ENCODE results near the gene RLIM.
"Not testable (repeated sequence)": the region's sequence is repeated elsewhere in the genome, so short reads cannot be mapped to it uniquely, and the experiment has no call there.

The RLIM gene, protein sequence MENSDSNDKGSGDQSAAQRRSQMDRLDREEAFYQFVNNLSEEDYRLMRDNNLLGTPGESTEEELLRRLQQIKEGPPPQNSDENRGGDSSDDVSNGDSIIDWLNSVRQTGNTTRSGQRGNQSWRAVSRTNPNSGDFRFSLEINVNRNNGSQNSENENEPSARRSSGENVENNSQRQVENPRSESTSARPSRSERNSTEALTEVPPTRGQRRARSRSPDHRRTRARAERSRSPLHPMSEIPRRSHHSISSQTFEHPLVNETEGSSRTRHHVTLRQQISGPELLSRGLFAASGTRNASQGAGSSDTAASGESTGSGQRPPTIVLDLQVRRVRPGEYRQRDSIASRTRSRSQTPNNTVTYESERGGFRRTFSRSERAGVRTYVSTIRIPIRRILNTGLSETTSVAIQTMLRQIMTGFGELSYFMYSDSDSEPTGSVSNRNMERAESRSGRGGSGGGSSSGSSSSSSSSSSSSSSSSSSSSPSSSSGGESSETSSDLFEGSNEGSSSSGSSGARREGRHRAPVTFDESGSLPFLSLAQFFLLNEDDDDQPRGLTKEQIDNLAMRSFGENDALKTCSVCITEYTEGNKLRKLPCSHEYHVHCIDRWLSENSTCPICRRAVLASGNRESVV

DNA sequence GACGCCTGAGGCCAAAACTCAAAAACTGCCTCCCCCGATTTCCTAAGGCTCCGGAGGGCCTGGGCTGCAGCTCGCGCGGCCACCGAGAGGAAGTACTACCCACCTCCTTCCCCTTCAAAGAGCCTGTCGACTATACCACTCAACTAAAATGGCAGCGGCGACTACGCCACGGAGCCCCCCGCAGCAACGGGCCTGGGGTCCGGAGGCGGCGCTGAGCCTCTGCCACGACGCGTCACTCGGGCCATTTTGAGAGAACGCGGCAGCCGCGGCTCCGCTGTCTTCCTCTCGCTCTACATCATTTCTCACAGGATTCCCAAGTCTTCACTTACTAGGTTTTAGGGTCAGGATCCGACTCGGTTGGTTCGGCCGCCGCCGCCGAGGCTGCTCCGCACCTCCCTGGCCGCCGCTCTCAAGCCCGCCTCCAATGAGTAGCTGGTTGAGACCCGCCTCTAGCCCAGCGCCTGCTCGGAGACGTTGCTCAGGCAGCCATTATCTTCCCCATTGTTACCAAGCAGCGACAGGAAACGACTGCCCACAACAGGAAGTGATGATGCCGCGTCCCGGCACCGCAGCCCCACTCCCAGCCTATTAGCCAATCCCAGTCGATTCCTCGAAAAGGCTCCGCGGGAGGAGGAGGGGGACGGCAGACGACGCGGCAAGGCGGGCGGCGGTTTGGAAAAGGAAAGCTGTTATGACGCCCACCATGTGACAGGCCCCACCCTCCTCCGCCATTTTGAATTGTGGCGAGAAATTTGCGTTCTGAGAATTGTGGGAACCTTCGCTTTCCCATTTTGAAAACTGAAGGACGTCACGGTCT is at the start of gene RLIM:
TSS of gene RLIM (minus strand) at position 532 of the 817 bp plus-strand sequence. CDS start 18,647 bp downstream, outside the sequence.
- H3K9me3 ChIP-seq (replicated peaks in 1 of 11), result peaks cover 5 to 18% (median 12%) of the 10 kb centered on the region in 11 experiments; a peak in 10 of 22 replicates
- peaks cover 0 to 36% (median 19%) of the 10 kb centered on the region in 11 experiments; a peak in 13 of 22 replicates for H4K20me1 ChIP-seq
- TF ChIP-seq Cebpa-rat (IDR thresholded peaks at IDR 0.05), result no peak
- peak within 1 kb of the TSS; percentile 93 to 100 (median 99) for H3K27ac ChIP-seq
- peaks cover 0 to 11% (median 0%) of the 10 kb centered on the region in 10 experiments; a peak in 7 of 20 replicates for H3K4me1 ChIP-seq
- peaks cover 7 to 31% (median 22%) of the 10 kb centered on the region in 11 experiments; a peak in 17 of 22 replicates for H3K36me3 ChIP-seq
- H3K9ac ChIP-seq, result peak within 1 kb of the TSS; percentile 90 to 100 (median 98)
- peaks cover 13 to 74% (median 50%) of the 10 kb centered on the region in 11 experiments; a peak in 20 of 22 replicates for H3K27me3 ChIP-seq
- H3K4me3 ChIP-seq, result peak within 1 kb of the TSS; percentile 66 to 83 (median 79)
- peak within 1 kb of the TSS; percentile 27 to 74 (median 70) for H3K4me2 ChIP-seq

DNA sequence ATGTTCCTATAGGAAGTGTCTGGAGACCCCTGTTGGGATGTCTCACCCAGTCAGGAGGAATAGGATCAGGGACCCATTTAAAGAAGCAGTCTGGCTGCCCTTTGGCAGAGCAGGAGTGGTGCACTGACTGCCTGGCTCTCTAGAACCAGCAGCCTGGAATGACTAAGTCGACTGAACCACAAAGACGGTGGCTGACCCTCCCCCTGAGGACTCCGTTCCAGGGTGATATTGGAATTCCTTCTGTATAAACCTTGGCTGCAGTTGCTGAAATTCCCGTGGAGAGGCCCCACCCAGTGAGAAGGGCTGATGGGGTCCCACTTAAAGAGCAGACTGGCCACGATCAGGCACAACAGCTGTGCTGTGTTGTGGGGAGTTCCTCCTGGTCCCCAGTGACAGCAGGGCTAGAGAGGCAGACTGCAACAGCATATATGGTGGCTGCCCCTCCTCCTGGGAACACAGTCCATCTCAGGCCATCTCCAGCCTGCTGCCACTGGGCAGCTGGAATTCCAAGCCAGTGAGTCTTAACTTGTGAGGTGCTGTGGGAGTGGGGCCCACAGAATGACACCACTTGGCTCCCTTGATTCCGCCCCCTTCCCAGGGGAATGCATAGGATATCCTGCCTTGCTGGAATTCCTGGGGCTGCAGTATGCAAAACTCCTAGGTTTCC is 41.8 kb upstream of the RLIM start:
- no peak overlapping the region for H3K9ac ChIP-seq
- no peak overlapping the region for H3K27ac ChIP-seq
- no peaks in the 10 kb centered on the region for H4K20me1 ChIP-seq
- H3K4me1 ChIP-seq, result no peaks in the 10 kb centered on the region
- no peak for TF ChIP-seq Cebpa-rat (IDR thresholded peaks at IDR 0.05)
- peaks cover 7 to 34% (median 16%) of the 10 kb centered on the region in 11 experiments; a peak in 21 of 22 replicates for H3K9me3 ChIP-seq (replicated peaks in 1 of 11)
- H3K4me2 ChIP-seq, result no peak overlapping the region
- no peak overlapping the region for H3K4me3 ChIP-seq
- peaks cover 10 to 58% (median 26%) of the 10 kb centered on the region in 11 experiments; a peak in 19 of 22 replicates for H3K27me3 ChIP-seq
- no peaks in the 10 kb centered on the region for H3K36me3 ChIP-seq

DNA sequence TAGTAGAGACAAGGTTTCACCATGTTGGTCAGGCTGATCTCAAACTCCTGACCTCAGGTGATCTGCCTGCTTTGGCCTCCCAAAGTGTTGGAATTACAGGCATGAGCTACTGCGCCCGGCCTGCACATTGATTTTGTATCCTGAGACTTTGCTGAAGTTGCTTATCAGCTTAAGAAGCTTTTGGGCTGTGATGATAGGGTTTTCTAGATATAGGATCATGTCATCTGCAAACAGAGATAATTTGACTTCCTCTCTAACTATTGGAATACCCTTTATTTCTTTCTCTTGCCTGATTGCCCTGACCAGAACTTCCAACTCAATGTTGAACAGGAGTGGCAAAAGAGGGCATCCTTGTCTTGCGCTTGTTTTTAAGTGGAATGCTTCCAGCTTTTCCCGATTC is 40.5 kb upstream of the RLIM start:
- not testable (repeated sequence) for H3K36me3 ChIP-seq, H3K27ac ChIP-seq, H3K4me2 ChIP-seq, H3K9ac ChIP-seq, H3K4me1 ChIP-seq, H3K4me3 ChIP-seq, H4K20me1 ChIP-seq
- H3K27me3 ChIP-seq, result peaks cover 10 to 70% (median 30%) of the 10 kb centered on the region in 11 experiments; a peak in 20 of 22 replicates
- peaks cover 7 to 34% (median 16%) of the 10 kb centered on the region in 11 experiments; a peak in 21 of 22 replicates for H3K9me3 ChIP-seq (replicated peaks in 1 of 11)

DNA sequence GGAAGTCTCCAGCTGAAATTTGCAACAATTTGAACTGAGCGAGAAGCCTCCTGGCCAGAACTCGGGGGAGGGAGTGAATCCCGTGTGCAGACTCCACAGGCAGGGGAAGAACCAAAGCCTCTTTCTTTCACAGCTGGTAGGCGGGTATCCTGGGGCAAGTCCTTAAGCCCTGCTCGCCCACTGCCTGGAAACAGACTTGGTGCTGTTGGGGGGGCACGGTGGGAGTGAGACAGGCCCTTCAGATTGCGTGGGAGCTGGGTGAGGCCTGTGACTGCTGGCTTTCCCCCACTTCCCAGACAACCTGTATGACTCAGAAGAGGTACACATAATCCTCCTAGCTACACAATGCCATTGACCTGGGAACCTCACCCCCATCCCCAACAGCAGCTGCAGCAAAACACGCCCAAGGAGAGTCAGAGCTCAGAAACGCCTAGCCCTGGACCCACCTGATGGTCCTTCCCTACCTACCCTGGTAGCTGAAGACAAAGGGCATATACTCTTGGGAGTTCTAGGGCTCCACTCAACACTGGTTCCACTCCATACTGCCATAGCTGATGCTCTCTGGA is 22.4 kb upstream of the RLIM start:
- no peak overlapping the region for H3K9ac ChIP-seq
- H3K9me3 ChIP-seq (replicated peaks in 1 of 11), result peaks cover 0 to 19% (median 11%) of the 10 kb centered on the region in 11 experiments; a peak in 11 of 22 replicates
- no peak for TF ChIP-seq Cebpa-rat (IDR thresholded peaks at IDR 0.05)

DNA sequence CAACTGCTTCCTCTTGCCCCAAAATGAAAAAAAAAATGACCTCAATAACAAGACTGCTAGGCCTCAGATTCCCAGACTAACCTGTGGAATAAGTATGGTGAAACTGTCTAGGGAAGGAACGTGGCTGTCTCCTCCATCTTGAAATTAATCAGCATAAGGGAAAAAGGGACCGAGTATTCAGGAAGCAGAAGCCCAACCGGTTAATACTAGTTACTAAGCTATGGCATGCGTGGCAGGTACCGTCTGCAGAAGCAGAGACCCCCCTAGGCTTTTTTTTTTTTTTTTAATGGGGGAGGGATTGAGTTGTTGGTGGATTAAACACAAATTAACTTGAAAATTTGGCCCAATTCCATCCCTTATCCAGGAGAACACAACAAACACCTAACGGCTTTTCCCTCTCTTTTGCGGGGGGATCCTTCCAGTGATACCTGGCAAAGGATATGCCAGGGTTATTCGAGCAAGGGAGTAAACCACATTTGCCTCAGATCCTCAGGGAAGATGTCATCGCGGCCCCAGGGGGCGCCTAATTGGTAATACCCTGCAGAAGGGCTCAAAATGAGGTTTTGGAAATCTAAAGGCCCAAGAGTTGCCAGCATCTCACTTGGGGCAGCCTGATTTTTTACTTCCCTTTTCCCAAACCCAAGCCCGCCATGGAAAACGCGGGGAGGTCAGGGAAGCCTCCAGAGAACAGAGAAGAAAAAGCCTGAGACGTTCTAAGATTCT is 893 bp downstream of the RLIM start:
- Histone ChIP-seq H3K27me3 (peaks cover 13 to 67% (median 47%) of the 10 kb centered on the region in 11 experiments; a peak in 19 of 22 replicates), H4K20me1 (peaks cover 0 to 41% (median 23%) of the 10 kb centered on the region in 11 experiments; a peak in 13 of 22 replicates), H3K9me3 (replicated peaks in 1 of 11) (peaks cover 5 to 18% (median 12%) of the 10 kb centered on the region in 11 experiments; a peak in 10 of 22 replicates), H3K9ac (peak overlapping the region; percentile 90 to 100 (median 98)), H3K4me3 (peak overlapping the region; percentile 66 to 83 (median 79)), H3K27ac (peak overlapping the region; percentile 93 to 100 (median 99)), H3K4me2 (peak overlapping the region; percentile 18 to 74 (median 70); a peak in 21 of 22 replicates), H3K36me3 (peaks cover 8 to 39% (median 22%) of the 10 kb centered on the region in 11 experiments; a peak in 18 of 22 replicates), H3K4me1 (peaks cover 0 to 11% (median 0%) of the 10 kb centered on the region in 10 experiments; a peak in 7 of 20 replicates)
- no peak for TF ChIP-seq Cebpa-rat (IDR thresholded peaks at IDR 0.05)

More for the DNA sequence above, 22.4 kb upstream of the RLIM start:
- Histone ChIP-seq H3K36me3 (no peaks in the 10 kb centered on the region), H3K4me2 (no peak overlapping the region), H3K4me1 (no peaks in the 10 kb centered on the region), H4K20me1 (no peaks in the 10 kb centered on the region; a peak in 1 of 22 replicates), H3K27ac (no peak overlapping the region), H3K4me3 (no peak overlapping the region), H3K27me3 (peaks cover 47 to 95% (median 82%) of the 10 kb centered on the region in 11 experiments)

DNA sequence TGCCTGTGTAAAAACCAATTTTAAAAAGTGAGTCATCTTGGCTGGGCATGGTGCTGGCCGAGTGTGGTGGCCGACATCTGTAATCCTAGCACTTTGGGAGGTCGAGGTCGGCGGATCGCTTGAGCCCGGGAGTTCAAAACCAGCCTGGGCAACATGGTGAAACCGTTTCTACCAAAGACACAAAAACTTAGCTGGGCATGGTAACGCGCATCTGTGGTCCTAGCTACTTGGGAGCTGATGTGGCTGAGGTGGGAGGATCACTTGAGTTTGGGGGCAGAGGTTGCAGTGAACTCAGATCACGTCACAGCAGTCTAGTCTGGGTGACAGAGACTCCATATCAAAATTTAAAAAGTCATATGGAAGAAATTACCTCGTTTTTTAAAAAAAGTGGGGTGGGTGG is 7.6 kb downstream of the RLIM start:
- peaks cover 0 to 24% (median 0%) of the 10 kb centered on the region in 10 experiments; a peak in 7 of 20 replicates for H3K4me1 ChIP-seq
- peaks cover 21 to 93% (median 50%) of the 10 kb centered on the region in 11 experiments for H3K36me3 ChIP-seq
- H3K27me3 ChIP-seq, result peaks cover 24 to 84% (median 63%) of the 10 kb centered on the region in 11 experiments
- H3K9me3 ChIP-seq (replicated peaks in 1 of 11), result peaks cover 0 to 12% (median 0%) of the 10 kb centered on the region in 11 experiments; a peak in 5 of 22 replicates
- no peak overlapping the region for H3K27ac ChIP-seq
- H3K4me2 ChIP-seq, result no peak overlapping the region
- H3K4me3 ChIP-seq, result no peak overlapping the region
- H3K9ac ChIP-seq, result no peak overlapping the region
- peaks cover 52 to 96% (median 75%) of the 10 kb centered on the region in 11 experiments; a peak in 21 of 22 replicates for H4K20me1 ChIP-seq
- no peak for TF ChIP-seq Cebpa-rat (IDR thresholded peaks at IDR 0.05)

DNA sequence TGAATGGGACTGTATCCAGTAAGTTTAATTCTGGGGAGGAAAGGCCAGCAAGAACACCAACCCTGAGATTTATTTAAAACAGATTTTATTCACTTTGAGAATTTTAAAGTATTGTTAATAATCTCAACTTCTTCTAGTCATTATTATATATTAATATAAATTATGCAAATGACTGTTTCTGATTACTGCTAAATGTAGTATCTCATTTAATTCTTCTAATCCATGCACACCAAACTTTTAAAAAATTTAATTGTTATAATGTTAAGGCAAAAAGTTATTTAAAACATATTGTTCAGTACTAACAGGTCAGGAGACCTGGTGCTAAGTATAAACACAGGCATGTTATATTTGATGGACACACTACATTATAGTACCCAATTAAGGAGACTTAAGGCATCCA is 8.1 kb downstream of the RLIM start:
- Histone ChIP-seq H3K9me3 (replicated peaks in 1 of 11) (peaks cover 0 to 12% (median 0%) of the 10 kb centered on the region in 11 experiments; a peak in 5 of 22 replicates), H3K4me2 (no peak overlapping the region), H3K4me3 (no peak overlapping the region), H4K20me1 (peaks cover 56 to 96% (median 76%) of the 10 kb centered on the region in 11 experiments; a peak in 21 of 22 replicates), H3K27ac (no peak overlapping the region), H3K4me1 (peaks cover 0 to 19% (median 0%) of the 10 kb centered on the region in 10 experiments; a peak in 5 of 20 replicates), H3K9ac (no peak overlapping the region), H3K36me3 (peaks cover 21 to 93% (median 47%) of the 10 kb centered on the region in 11 experiments), H3K27me3 (peaks cover 29 to 84% (median 64%) of the 10 kb centered on the region in 11 experiments)
- TF ChIP-seq Cebpa-rat (IDR thresholded peaks at IDR 0.05), result no peak

Measured in BLaER1 treated with 17β-estradiol and CSF1 and Interleukin-3, amounts not matched to agents 10 nM and 100 nM (cell line).